GM10266 (cell line): Measurements from ENCODE around the gene TMEM202.

ENCODE experiments used
- DNase-seq: peaks from one replicate; pipeline ENCODE4 v3.0.0; 2012; ENCODE audit errors: extremely low spot score
- CTCF ChIP-seq: IDR thresholded peaks from 2 replicates; pipeline ENCODE4 v1.5.1; 2012; ENCODE audit warnings: mild to moderate bottlenecking, low read depth; ENCODE audit not compliant: control insufficient read depth, insufficient read depth; ENCODE audit errors: missing control alignments

TMEM202 gene

GRCh38 chr15:72397796-72398588 is at the start of gene TMEM202:
Gene TMEM202 (plus strand): TSS chr15:72398305. CDS start chr15:72398327, 22 bp downstream.
- TF ChIP-seq CTCF = no peak
- no peak for DNase-seq

GRCh38 chr15:72353266-72353665 is 44.8 kb upstream of the TMEM202 start:
- DNase-seq = no peak
- TF ChIP-seq CTCF = no peak

GRCh38 chr15:72354496-72354895 is 43.6 kb upstream of the TMEM202 start:
- TF ChIP-seq CTCF = no peak
- DNase-seq = no peak

GRCh38 chr15:72358121-72358520 is 40.0 kb upstream of the TMEM202 start:
- TF ChIP-seq CTCF = no peak

GRCh38 chr15:72358650-72359171 is 39.4 kb upstream of the TMEM202 start:
- no peak for DNase-seq
- no peak for TF ChIP-seq CTCF

More at GRCh38 chr15:72358121-72358520, 40.0 kb upstream of the TMEM202 start:
- no peak for DNase-seq

GRCh38 chr15:72361176-72361575 is 36.9 kb upstream of the TMEM202 start:
- no peak for DNase-seq
- TF ChIP-seq CTCF = no peak

GRCh38 chr15:72365844-72366243 is 32.3 kb upstream of the TMEM202 start:
- no peak for TF ChIP-seq CTCF
- peak; percentile 44 for DNase-seq
